GM23248 (cell line): ENCODE data around the gene CIRBP. TPM values are rescaled to one million over a fixed set of nuclear protein-coding genes. Genes with fewer than 3 reads are reported as not detected.

Experiments
- DNase-seq: peaks from one replicate; pipeline ENCODE4 v3.0.0-alpha.2; 2015
- H2AFZ ChIP-seq: fragments of 200-600 bp; sonication (generic); 2 replicates; pipeline ENCODE4 v1.6.1; 2016; ENCODE audit warnings: antibody characterized with exemption
- H3F3A ChIP-seq: fragments of 200-600 bp; sonication (generic); 2 replicates; pipeline ENCODE4 v1.6.1; 2016; ENCODE audit warnings: mild to moderate bottlenecking, antibody characterized with exemption, mixed run types; ENCODE audit not compliant: insufficient read depth
- H3K27ac ChIP-seq: fragments of 200-600 bp; sonication (generic); 2 replicates; pipeline ENCODE4 v1.5.1; 2016; ENCODE audit warnings: mild to moderate bottlenecking
- H3K27me3 ChIP-seq: fragments of 200-600 bp; sonication (generic); replicated peaks from 2 replicates; pipeline ENCODE4 v1.6.1; 2016; ENCODE audit warnings: mild to moderate bottlenecking; ENCODE audit not compliant: insufficient read depth
- H3K36me3 ChIP-seq: fragments of 200-600 bp; sonication (generic); 2 replicates; pipeline ENCODE4 v1.6.1; 2016; ENCODE audit warnings: low read depth, mild to moderate bottlenecking
- H3K4me1 ChIP-seq: fragments of 200-600 bp; sonication (generic); 2 replicates; pipeline ENCODE4 v1.6.1; 2016; ENCODE audit warnings: mild to moderate bottlenecking; ENCODE audit not compliant: insufficient read depth
- H3K4me2 ChIP-seq: fragments of 200-600 bp; sonication (generic); one replicate; pipeline ENCODE4 v1.6.1; 2016; ENCODE audit warnings: mild to moderate bottlenecking; ENCODE audit not compliant: unreplicated experiment
- H3K4me3 ChIP-seq: fragments of 200-600 bp; sonication (generic); 2 replicates; pipeline ENCODE4 v1.5.1; 2016; ENCODE audit warnings: mild to moderate bottlenecking
- H3K79me2 ChIP-seq: fragments of 200-600 bp; sonication (generic); 2 replicates; pipeline ENCODE4 v1.6.1; 2016; ENCODE audit warnings: mild to moderate bottlenecking; ENCODE audit not compliant: insufficient read depth
- H3K9ac ChIP-seq: fragments of 200-600 bp; sonication (generic); 2 replicates; pipeline ENCODE4 v1.6.1; 2016; ENCODE audit warnings: mild to moderate bottlenecking
- H3K9me2 ChIP-seq: fragments of 200-600 bp; sonication (generic); 2 replicates; pipeline ENCODE4 v1.6.1; 2016; ENCODE audit warnings: mixed run types, mild to moderate bottlenecking, moderate library complexity; ENCODE audit not compliant: insufficient read depth
- H3K9me3 ChIP-seq: fragments of 200-600 bp; sonication (generic); one replicate; pipeline ENCODE4 v1.6.1; 2017; ENCODE audit warnings: low read depth
- H4K20me1 ChIP-seq: fragments of 200-600 bp; sonication (generic); 2 replicates; pipeline ENCODE4 v1.6.0; 2016; ENCODE audit not compliant: insufficient read depth
- EZH2 ChIP-seq: fragments of 200-600 bp; sonication (generic); IDR thresholded peaks from 2 replicates; pipeline ENCODE4 v1.6.1; 2018; ENCODE audit warnings: antibody characterized with exemption, mild to moderate bottlenecking; ENCODE audit not compliant: insufficient read depth, poor library complexity, severe bottlenecking
- EZH2phosphoT487 ChIP-seq: fragments of 200-600 bp; sonication (generic); IDR thresholded peaks from 2 replicates; pipeline ENCODE4 v1.6.1; 2018; ENCODE audit warnings: antibody characterized with exemption, moderate library complexity, mild to moderate bottlenecking, low read depth; ENCODE audit not compliant: insufficient read depth
- WGBS, 2 experiments: methylation state at CpG; one replicate each; pipeline ENCODE4 v1.1.6; 2015 to 2017; ENCODE audit warnings: low lambda C conversion rate in 2 of 2, low coverage in 1 of 2; ENCODE audit errors: missing lambda C conversion rate in 2 of 2; 5-methylcytosine and 5-hydroxymethylcytosine counted together
- in situ Hi-C: fragments of 300-500 bp; cut with MboI; formaldehyde crosslinking; loops from 2 replicates; pipeline ENCODE4 v1.15.0; 2020
- polyA plus RNA-seq: library from polyadenylated mRNA; unstranded; fragments of >200 nt; fragmentation: Nextera tagmentation; extraction: Ambion mirVana; gene quantifications from 2 replicates; pipeline ENCODE4 v1.2.1, GENCODE V29; 2016
- total RNA-seq: library from RNA; depleted of rRNA; stranded (reverse); fragments of >200 nt; shearing (Covaris generic); gene quantifications from 2 replicates; pipeline ENCODE4 v1.2.3, GENCODE V29; 2014

The CIRBP gene
- total and polyA plus RNA-seq, 2 experiments from 2014 or later: 185 to 392 TPM

GRCh38 chr19:1307320-1307719, 38.2 kb downstream of the CIRBP start:
- Histone ChIP-seq H3K4me2 (no peak overlapping the region), H3K27me3 (no peaks in the 10 kb centered on the region; the same call in 1 of the 2 replicates), H3K9ac (no peak overlapping the region), H3K79me2 (no peaks in the 10 kb centered on the region), H3K4me3 (no peak overlapping the region), H3K4me1 (no peaks in the 10 kb centered on the region), H3K36me3 (no peaks in the 10 kb centered on the region), H3K27ac (no peak overlapping the region), H4K20me1 (no peaks in the 10 kb centered on the region), H3K9me2 (no peaks in the 10 kb centered on the region), H2AFZ (no peak overlapping the region), H3F3A (no peaks in the 10 kb centered on the region), H3K9me3 (no peaks in the 10 kb centered on the region)
- no peak for DNase-seq
- no peak for TF ChIP-seq EZH2phosphoT487
- TF ChIP-seq EZH2: no peak
- in situ Hi-C loops: no loop called here
- WGBS, 2 experiments: 90 to 97% methylated on average over 23 to 38 of the region's 38 CpGs

- in situ Hi-C loops: no loop called here
- no peaks in the 10 kb centered on the region for H3K36me3 ChIP-seq
- H3K27me3 ChIP-seq: no peaks in the 10 kb centered on the region; the same call in 1 of the 2 replicates
- H3K27ac ChIP-seq: no peak overlapping the region
- WGBS, 2 experiments: 84 to 88% methylated on average over 19 to 20 of the region's 20 CpGs
- no peaks in the 10 kb centered on the region for H4K20me1 ChIP-seq
- H3K9ac ChIP-seq: no peak overlapping the region
- DNase-seq: no peak
- no peaks in the 10 kb centered on the region for H3F3A ChIP-seq
- no peak overlapping the region for H3K4me3 ChIP-seq
- H3K4me2 ChIP-seq: no peak overlapping the region
- H3K9me3 ChIP-seq: no peaks in the 10 kb centered on the region
- no peak for TF ChIP-seq EZH2
- TF ChIP-seq EZH2phosphoT487: no peak
- no peaks in the 10 kb centered on the region for H3K4me1 ChIP-seq
- H3K79me2 ChIP-seq: no peaks in the 10 kb centered on the region
- no peaks in the 10 kb centered on the region for H3K9me2 ChIP-seq
- H2AFZ ChIP-seq: no peak overlapping the region
Observed at GRCh38 chr19:1307755-1308303, 38.7 kb downstream of the CIRBP start.

GRCh38 chr19:1308718-1309117, 39.6 kb downstream of the CIRBP start:
- in situ Hi-C loops: no loop called here
- Histone ChIP-seq H4K20me1 (no peaks in the 10 kb centered on the region), H3K27ac (no peak overlapping the region), H3K4me2 (no peak overlapping the region), H3K79me2 (no peaks in the 10 kb centered on the region), H3K4me3 (no peak overlapping the region), H3K36me3 (no peaks in the 10 kb centered on the region), H3K9me3 (no peaks in the 10 kb centered on the region), H3K4me1 (no peaks in the 10 kb centered on the region), H3K9ac (no peak overlapping the region), H3K9me2 (no peaks in the 10 kb centered on the region), H2AFZ (no peak overlapping the region), H3F3A (no peaks in the 10 kb centered on the region), H3K27me3 (no peaks in the 10 kb centered on the region; the same call in 1 of the 2 replicates)
- DNase-seq: no peak
- TF ChIP-seq EZH2 (no peak), EZH2phosphoT487 (no peak)
- WGBS, 2 experiments: 65 to 68% methylated on average over 11 of the region's 11 CpGs

GRCh38 chr19:1309977-1310852, 41.1 kb downstream of the CIRBP start:
- no peak overlapping the region for H2AFZ ChIP-seq
- TF ChIP-seq EZH2phosphoT487: no peak
- TF ChIP-seq EZH2: no peak
- 57 to 58% methylated on average over 25 to 28 of the region's 28 CpGs for WGBS, 2 experiments
- no peaks in the 10 kb centered on the region for H3F3A ChIP-seq
- no peak overlapping the region for H3K4me2 ChIP-seq
- H3K79me2 ChIP-seq: no peaks in the 10 kb centered on the region
- H3K36me3 ChIP-seq: no peaks in the 10 kb centered on the region
- H4K20me1 ChIP-seq: no peaks in the 10 kb centered on the region
- no peak overlapping the region for H3K4me3 ChIP-seq
- H3K9me2 ChIP-seq: no peaks in the 10 kb centered on the region
- H3K4me1 ChIP-seq: no peaks in the 10 kb centered on the region
- in situ Hi-C loops: no loop called here
- H3K27ac ChIP-seq: no peak overlapping the region
- no peaks in the 10 kb centered on the region; the same call in 1 of the 2 replicates for H3K27me3 ChIP-seq
- no peak for DNase-seq
- H3K9me3 ChIP-seq: no peaks in the 10 kb centered on the region
- no peak overlapping the region for H3K9ac ChIP-seq
